HG03159 (cell line): ENCODE results near the gene UBR2.

Source experiments
- ATAC-seq: cut with Tn5 transposase; IDR thresholded peaks from one replicate; pipeline ENCODE4 v1.9.1; 2021; ENCODE audit warnings: mild to moderate bottlenecking, moderate library complexity; ENCODE audit not compliant: unreplicated experiment

The UBR2 gene

DNA sequence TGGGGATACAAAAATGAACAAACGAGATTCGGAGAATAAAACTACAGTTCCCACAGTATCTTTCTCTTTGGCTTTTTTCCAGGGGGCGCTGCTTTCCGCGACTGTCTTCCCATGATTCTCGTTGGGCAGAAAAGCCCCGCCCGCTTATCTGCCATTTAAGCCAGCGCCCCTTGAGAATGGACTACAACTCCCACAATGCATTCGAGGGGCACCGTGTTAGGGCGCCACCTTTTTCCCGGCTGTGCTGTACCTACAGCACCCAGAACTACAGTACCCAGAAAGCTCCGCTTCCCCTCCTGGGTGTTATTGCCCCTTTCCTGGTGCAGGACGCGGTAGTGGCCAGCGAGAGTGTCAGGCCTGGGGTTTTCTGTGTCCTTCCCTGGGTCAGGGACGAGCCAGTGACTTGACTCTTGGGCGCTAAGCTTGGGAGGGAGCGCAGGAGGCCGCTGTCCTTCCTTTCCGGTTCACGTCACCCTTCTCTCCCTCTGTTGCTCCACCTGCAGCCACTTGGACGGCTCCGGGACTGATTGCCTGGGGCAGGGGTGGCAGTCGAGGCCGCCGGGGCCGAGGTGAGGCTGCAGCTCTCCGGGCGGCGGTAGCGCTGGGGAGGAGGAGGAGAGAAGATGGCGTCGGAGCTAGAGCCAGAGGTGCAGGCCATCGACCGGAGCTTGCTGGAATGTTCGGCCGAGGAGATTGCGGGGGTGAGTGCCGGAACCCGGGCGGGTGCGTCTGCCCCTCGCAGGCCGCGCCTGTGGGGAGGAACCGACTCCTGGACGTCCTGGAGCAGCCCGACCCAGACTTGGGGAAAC, at the start of gene UBR2:
TSS of gene UBR2 (plus strand) at position 333 of the 809 bp plus-strand sequence. CDS start at position 624, 291 bp downstream.
- peak; percentile 91 for ATAC-seq

- ATAC-seq, result no peak
These were observed 49.1 kb upstream of the UBR2 start for GRCh38 chr6:42514745-42515144.

GRCh38 chr6:42519779-42520178, 44.0 kb upstream of the UBR2 start:
- no peak for ATAC-seq

GRCh38 chr6:42520786-42521607, 42.8 kb upstream of the UBR2 start:
- peak; percentile 56 for ATAC-seq

GRCh38 chr6:42522036-42522435, 41.8 kb upstream of the UBR2 start:
- ATAC-seq, result no peak

DNA sequence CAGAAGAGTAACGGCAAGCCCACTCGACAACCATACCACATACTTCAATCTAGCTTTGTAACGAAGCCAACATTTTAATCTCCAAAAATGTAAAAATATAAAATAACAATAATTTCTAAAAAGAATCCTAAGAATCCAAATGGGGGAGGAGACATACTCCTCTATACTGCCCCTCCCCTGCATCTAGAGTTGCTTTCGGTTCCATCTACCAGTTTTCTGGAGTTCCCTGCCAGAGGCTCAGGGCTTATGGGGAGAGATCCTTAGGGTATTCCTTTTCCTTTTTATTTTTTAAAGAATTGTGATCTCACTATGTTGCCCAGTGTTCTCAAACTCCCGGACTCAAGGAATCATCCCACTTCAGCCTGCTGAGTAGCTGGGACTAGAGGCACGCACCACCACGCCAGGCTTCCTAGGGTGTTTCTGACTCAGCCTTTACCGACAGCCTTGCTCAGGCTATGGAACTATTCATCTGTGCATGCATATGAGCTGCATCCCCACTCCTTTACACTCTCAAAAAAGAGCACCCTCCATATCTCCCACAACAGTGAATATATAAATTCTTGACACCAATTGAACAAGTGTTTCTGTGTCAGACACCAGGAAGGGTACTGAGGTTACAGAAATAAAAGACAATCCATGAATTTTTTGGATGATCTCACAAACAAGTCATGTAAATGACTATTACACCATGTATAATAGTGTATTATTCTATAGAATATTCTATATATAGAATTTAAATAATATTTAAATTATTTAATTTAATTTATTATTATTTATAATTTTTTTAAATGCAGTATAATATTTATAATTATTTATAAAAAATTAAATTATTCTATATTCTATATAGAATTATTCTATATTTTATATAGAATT, 40.7 kb upstream of the UBR2 start:
- no peak for ATAC-seq

DNA sequence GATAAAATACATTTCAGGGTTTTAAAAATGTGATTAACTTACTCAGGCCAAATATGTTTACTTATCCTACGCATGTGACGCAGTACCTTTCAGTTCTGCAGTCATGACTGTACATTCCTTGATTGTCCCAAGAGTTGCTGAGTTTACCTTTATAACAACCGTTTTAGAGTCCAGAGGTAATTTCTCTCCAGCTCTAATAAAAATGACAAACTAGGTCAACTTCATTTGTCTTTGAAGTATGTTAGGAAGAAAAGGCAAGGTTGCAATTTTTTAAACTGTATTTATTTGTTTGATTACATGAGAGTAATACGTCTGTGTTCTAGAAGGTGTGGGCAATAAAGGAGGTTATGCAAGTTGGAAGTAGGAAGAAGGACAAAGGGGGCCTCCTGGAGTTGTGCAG, 38.6 kb upstream of the UBR2 start:
- no peak for ATAC-seq

- no peak for ATAC-seq
These were observed 37.2 kb upstream of the UBR2 start for GRCh38 chr6:42526616-42527015.

- no peak for ATAC-seq
These were observed 36.6 kb upstream of the UBR2 start for GRCh38 chr6:42527204-42527603.

- ATAC-seq, result no peak
These were observed 33.5 kb upstream of the UBR2 start for GRCh38 chr6:42530296-42530695.

DNA sequence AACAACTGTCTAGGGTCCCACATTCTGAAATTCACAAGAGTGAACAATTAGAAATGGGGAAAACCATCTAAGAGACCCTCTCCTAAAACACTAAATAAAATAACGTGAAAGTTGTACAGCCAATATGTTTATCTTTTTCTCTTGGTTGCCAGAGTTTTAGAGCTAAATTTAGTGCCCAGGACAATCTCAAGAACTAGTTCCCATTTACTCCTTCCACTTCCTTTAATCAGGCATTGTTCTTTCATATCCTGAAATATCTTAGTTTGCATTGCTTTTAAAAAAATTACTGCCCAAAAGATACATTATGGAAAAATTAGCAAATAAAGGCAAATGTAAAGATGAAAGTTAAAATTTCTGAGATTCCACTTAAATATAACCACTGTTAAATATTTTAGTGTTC, 33.1 kb upstream of the UBR2 start:
- ATAC-seq, result no peak

- ATAC-seq, result no peak
These were observed 31.7 kb upstream of the UBR2 start for GRCh38 chr6:42532038-42532669.

DNA sequence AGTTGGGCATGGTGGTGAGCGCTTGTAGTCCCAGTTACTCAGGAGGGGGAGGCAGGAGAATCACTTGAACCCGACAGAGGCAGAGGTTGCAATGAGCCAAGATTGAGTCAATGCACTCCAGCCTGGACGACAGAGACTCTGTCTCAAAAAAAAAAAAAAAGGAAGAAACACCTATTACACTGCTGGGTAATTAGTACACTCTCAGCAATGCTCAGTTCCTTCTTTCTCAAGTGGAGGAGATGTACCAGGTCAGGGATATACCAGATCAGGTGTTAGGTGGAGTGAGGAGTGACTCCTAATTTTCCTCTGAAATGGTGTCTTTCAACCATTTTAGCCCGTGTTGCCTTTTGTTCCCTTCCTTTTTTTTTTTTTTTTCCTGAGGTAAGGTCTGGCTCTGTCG, 30.0 kb upstream of the UBR2 start:
- ATAC-seq, result no peak

GRCh38 chr6:42537536-42537935, 26.3 kb upstream of the UBR2 start:
- ATAC-seq, result no peak

DNA sequence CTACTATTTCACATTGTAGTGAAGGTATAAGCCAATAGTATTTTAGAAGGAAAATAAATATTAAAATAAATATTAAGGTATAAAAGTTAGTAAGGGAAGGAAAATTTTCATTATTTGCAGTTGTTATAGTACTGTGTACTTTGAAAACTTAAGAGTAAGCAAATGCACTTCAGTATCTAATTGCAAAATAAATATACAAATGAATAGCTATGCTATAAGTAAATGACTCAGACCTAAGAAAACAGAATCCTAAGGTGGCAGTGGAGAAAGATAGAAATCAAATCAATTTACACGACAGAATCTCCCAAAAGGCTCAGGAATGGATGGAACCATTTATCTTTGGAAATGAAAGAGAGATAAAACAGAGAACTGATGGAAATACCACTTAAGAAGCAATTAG, 24.7 kb upstream of the UBR2 start:
- no peak for ATAC-seq

DNA sequence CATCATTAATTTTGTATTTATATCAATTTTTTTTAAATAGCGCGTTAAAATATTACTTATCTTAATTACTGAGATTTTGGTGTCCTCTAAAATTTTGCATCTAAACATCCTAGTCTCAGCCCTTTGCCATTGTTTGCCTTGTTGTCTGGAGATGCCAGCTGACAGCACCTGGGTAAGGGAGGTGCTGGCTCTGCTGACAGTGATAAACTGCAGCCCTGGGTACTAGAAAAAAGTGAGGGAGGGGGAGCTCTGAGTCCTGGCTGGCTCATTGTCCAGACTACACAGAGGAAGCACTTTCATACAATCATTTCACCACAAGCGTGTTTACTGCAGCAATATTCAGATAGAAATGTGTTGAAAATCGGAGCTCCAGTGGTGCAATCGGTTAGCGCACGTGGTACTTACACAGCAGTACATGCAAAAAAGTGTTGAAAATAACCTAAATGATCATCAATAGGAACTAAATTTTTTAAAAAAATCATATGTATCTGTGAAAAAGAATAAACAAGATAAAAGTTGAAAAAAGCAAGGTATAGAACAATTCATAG, 18.5 kb upstream of the UBR2 start:
- no peak for ATAC-seq

DNA sequence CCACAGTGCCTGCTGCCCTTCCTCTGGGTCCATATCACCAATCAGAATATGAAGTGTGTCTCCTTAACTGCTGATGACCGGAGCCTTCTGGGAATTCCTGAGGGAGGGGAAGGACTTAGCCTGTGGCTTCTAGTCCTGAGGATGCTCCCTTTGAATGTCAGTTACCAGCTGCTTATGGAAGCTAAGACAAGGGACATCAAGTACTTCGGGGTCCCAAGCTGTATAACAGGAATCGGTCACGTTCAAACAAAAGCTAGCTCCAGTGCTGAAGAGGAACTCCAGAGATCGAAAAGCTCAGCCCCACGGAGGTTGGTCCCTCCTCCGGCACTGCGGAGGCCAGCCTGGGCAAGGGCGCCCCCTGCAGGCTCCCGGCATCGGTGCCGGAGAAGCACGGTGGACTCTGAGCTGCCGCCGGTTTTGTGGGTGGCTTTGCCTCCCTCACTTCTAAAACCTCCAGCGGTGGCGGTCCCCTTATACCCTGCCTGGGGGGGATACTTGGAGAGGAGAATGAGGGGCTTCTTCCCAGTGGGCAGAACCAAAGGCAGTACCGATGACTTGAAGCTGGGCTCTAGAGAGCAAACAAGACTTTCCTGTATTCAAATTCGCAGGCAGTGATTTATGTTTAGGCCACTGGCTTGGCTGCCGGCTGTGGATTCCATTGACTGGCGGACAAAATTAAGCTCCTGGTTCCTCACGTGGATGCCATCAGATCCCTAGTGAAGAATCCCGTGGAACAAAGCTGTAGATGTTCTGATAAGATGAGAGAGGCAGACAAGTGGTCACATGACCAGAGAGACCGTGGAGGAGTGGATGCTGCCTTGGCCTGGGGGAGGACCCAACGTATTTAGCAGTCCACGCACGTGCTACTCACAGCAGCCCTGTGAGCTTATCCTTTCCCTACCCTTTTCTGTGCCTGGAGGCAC, 16.2 kb upstream of the UBR2 start:
- no peak for ATAC-seq

DNA sequence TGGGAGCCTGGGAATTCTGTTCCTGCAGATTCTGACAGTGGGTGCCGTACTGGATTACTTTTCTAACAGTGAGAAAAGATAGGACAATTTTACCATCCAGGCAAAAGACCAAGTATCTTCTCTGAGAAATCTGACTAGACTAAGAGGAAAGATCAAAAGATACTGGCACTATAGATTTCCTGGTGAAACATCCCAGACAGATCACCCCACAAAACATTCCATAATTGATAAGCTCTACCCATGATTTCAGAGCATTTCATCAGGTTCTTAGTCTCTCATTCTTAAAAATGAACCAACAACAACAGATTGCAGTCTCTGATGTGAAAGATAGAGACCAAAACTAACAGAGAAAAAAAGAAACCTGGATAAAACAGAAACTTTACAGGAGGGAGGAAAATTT, 13.6 kb upstream of the UBR2 start:
- no peak for ATAC-seq

- no peak for ATAC-seq
These were observed 12.6 kb upstream of the UBR2 start for GRCh38 chr6:42551217-42551616.
